Pancreas (tissue), 10 donors: ENCODE data around the gene SLC35G4. TPM values are rescaled to one million over a fixed set of nuclear protein-coding genes. Genes with fewer than 3 reads are reported as not detected.

Experiments
- ATAC-seq, 4 donors: fragments of 200-7000 bp; cut with Tn5 transposase; one replicate each; pipeline versions ENCODE4 v1.8.0 to v1.9.1; 2020; ENCODE audit warnings: mild to moderate bottlenecking in 4 of 4, moderate library complexity in 4 of 4
- DNase-seq, 6 donors: peaks; one replicate each; pipeline ENCODE4 v3.0.0-alpha.2; 2020
- FAIRE-seq: peaks from 2 replicates; lab custom pipeline; 2012; peaks lifted over from hg19 to GRCh38; lab: Jason Lieb, UNC
- H3K27ac ChIP-seq, 4 donors: fragments of 200-600 bp; sonication (generic); 1 replicate in 3 of 4; 2 replicates in 1 of 4; pipeline versions ENCODE4 v1.5.0 to v1.8.0; 2020
- H3K27me3 ChIP-seq, 4 donors: fragments of 200-600 bp; one replicate each; pipeline ENCODE4 v1.8.0; 2021
- H3K36me3 ChIP-seq, 3 donors: fragments of 200-600 bp; sonication (generic) in 1 of 3; one replicate each; pipeline versions ENCODE4 v1.5.0 to v1.8.0; 2020 to 2021
- H3K4me1 ChIP-seq, 3 donors: fragments of 200-600 bp; one replicate each; pipeline ENCODE4 v1.8.0; 2021
- H3K4me3 ChIP-seq, 4 donors: fragments of 200-600 bp; sonication (generic) in 2 of 4; one replicate each; pipeline versions ENCODE4 v1.5.0 to v1.8.0; 2020 to 2021
- H3K9me3 ChIP-seq, 4 donors: fragments of 200-600 bp; one replicate each; pipeline ENCODE4 v1.8.0; 2021
- CTCF ChIP-seq, 4 donors: fragments of 200-600 bp; sonication (generic) in 3 of 4; IDR thresholded peaks; one replicate each; pipeline versions ENCODE4 v1.5.0 to v1.8.0; 2021; ENCODE audit warnings: antibody characterized with exemption in 4 of 4
- WGBS, 2 donors: extraction: QIAGEN DNeasy Blood & Tissue Kit; methylation state at CpG; one replicate each; pipeline ENCODE4 v1.1.7; 2013; 5-methylcytosine and 5-hydroxymethylcytosine counted together
- intact Hi-C, 3 donors: fragments of 100-400 bp; cut with DNase I; formaldehyde crosslinking; loops; one replicate each; pipeline versions ENCODE4 v1.11.1 to v1.14.2; 2022
- microRNA-seq, 2 donors: library from miRNA; unstranded; fragments of <30 nt; microRNA quantifications; one replicate each; pipeline versions ENCODE4 to v1.1.0, GENCODE V29; 2019 to 2020
- polyA plus RNA-seq, 2 donors: library from polyadenylated mRNA; stranded (reverse); fragments of 200-250 nt; gene quantifications; one replicate each; pipeline ENCODE4 v1.2.3, GENCODE V29; 2013
- total RNA-seq, 6 donors: library from RNA; stranded (reverse); fragmentation: NEBNext Ultra II Directional in 4 of 6; extraction: Animal tissue kit (Norgen Biotek cat#: 25700) in 4 of 6; gene quantifications; one replicate each; pipeline versions ENCODE4 v1.2.1 to v1.2.4, GENCODE V29; 2021 to 2023
- donor health status: healthy with polysubstance abuse.
- donor health status: DM: no; HTN: no; CAD: no; lungs with moderate emphysema.
- donor health status: DM: no; HTN: no; CAD: no.
- donor health status: control.
- donor health status: control.
- donor health status: Bipolar disorder and iron deficiency.
- donor health status: DM: yes; HTN: yes; CAD: no.
- donor health status: DM: no; HTN: no; CAD: no.
- donor health status: DM: no; HTN: no; CAD: no.
- donor health status: DM: yes; HTN: yes; CAD: no.

SLC35G4 gene
- total and polyA plus RNA-seq, 8 donors, result not detected

DNA sequence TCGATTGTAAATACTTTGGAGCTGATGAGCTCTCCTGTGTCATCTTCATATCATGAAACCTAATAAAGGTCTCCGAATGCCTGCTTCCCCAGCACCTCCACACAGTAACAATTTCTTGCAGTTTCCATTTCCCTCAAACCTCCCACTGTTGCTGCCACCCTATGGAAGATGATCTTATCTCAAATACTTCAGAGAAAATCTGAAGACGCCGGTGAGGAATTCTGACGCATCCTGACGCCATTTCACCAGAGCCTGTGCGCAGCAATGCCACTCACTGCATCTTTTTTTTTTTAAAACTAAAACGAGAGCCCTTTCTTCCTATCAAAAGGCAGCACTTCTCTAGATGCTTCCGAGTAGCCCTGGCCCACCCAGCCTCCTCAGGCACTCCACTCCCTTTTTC, 47.8 kb downstream of the SLC35G4 start:
- H3K4me3 ChIP-seq, result no peak overlapping the region
- H3K27ac ChIP-seq, result no peak overlapping the region
- H3K4me1 ChIP-seq, result no peaks in the 10 kb centered on the region
- DNase-seq (no peak), ATAC-seq (no peak), FAIRE-seq (no peak)
- WGBS, 2 donors, result 62 to 72% methylated on average over 9 of the region's 9 CpGs
- TF ChIP-seq CTCF (IDR thresholded peaks at IDR 0.05), result no peak
- H3K36me3 ChIP-seq, result no peaks in the 10 kb centered on the region
- H3K9me3 ChIP-seq, result no peaks in the 10 kb centered on the region
- intact Hi-C loops, result no loop called here
- H3K27me3 ChIP-seq, result no peaks in the 10 kb centered on the region

DNA sequence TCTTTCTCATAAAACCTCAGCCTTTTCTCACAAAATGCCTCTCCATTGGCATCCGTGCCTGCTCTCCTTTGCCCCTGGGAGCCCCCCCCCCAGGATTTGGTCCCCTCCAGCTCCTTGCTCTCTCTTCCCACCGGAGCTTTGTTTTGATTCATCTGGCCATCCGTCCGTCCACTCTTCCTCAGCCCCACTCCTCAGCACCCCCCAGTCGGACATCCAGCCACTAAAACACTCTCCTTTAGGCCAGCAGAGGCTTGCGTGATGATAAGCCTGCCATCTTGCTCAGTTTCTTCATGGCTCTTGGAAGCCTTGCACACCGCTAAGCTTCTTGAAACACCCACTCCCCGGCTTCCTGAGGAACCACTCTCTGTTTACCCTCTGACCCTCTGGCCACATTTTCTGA, 48.2 kb downstream of the SLC35G4 start:
- Histone ChIP-seq H3K27me3 (no peaks in the 10 kb centered on the region), H3K4me3 (no peak overlapping the region), H3K4me1 (no peaks in the 10 kb centered on the region), H3K27ac (no peak overlapping the region), H3K36me3 (no peaks in the 10 kb centered on the region), H3K9me3 (no peaks in the 10 kb centered on the region)
- intact Hi-C loops, result no loop called here
- no peak for DNase-seq
- TF ChIP-seq CTCF (IDR thresholded peaks at IDR 0.05), result no peak
- WGBS, 2 donors, result 71 to 75% methylated on average over 8 of the region's 8 CpGs
- no peak for ATAC-seq
- FAIRE-seq, result no peak

- H3K27ac ChIP-seq, result no peak overlapping the region
- no peaks in the 10 kb centered on the region for H3K36me3 ChIP-seq
- H3K27me3 ChIP-seq, result no peaks in the 10 kb centered on the region
- H3K9me3 ChIP-seq, result no peaks in the 10 kb centered on the region
- 61 to 78% methylated on average over 5 of the region's 5 CpGs for WGBS, 2 donors
- no peak for FAIRE-seq
- TF ChIP-seq CTCF (IDR thresholded peaks at IDR 0.05), result no peak
- no peak for ATAC-seq
- no peaks in the 10 kb centered on the region for H3K4me1 ChIP-seq
- no peak for DNase-seq
- no peak overlapping the region for H3K4me3 ChIP-seq
- intact Hi-C loops, result no loop called here
Measured at GRCh38 chr18:11658019-11658418, 48.6 kb downstream of the SLC35G4 start.

DNA sequence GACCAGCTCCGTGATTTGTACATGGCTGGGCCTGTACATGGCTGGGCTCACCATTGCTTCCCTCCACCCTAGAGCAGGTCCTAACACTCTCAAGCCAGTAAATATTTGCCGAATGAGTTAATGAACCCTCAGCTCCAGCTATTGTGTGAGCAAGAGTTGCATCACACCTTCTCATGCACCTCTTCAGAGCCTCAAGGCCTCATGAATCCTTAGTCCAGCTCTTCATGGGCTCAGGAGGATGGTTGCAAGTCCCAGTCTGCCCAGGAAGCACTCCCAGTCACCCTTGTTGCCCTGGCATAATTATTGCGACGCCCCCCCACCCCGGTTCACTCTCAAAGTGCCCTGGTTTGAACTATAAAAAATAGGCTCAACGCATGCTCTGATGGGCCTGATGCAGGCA, 49.6 kb downstream of the SLC35G4 start:
- FAIRE-seq (no peak), ATAC-seq (no peak), DNase-seq (no peak)
- H3K9me3 ChIP-seq, result no peaks in the 10 kb centered on the region
- no peaks in the 10 kb centered on the region for H3K27me3 ChIP-seq
- no peak for TF ChIP-seq CTCF (IDR thresholded peaks at IDR 0.05)
- no peaks in the 10 kb centered on the region for H3K36me3 ChIP-seq
- no peak overlapping the region for H3K27ac ChIP-seq
- no peaks in the 10 kb centered on the region for H3K4me1 ChIP-seq
- intact Hi-C loops, result no loop called here
- WGBS, 2 donors, result 68 to 78% methylated on average over 6 of the region's 6 CpGs
- no peak overlapping the region for H3K4me3 ChIP-seq

Small RNAs within 50 kb of the gene (microRNA-seq; reads per million reads assigned to microRNA genes)
- gene MIR7153, result 0 reads per million in 2 donors

Other genes starting within 250 kb of the SLC35G4 start
- 1 to 10 TPM in 3 of 6 donors, under 1 TPM in 3; 0.22 to 2.2 (median 1.0) TPM for gene GNAL, start 79.7 kb downstream of the SLC35G4 start, total RNA-seq
- gene GNAL, start 79.7 kb downstream of the SLC35G4 start, polyA plus RNA-seq, result under 1 TPM; 0.70 to 0.72 TPM
- gene CHMP1B, start 241.8 kb downstream of the SLC35G4 start, total RNA-seq, result 10 to 100 TPM; 10.4 to 22.0 (median 13.3) TPM
- 10 to 100 TPM in 1 of 2 donors, 1 to 10 TPM in 1; 9.5 to 19.6 TPM for gene CHMP1B, start 241.8 kb downstream of the SLC35G4 start, polyA plus RNA-seq